Measurements from ENCODE around the gene ASCL1.

The ASCL1 gene

GRCh38 chr12:102957339-102958050 is at the start of gene ASCL1:
ASCL1 (plus strand) TSS chr12:102957674; CDS start chr12:102958245, 571 bp downstream.
- DNase-seq (ENCODE audit: low read depth) = peak; percentile 22

GRCh38 chr12:102907918-102908317 is 49.6 kb upstream of the ASCL1 start:
- TF ChIP-seq CTCF (conservative IDR thresholded peaks at IDR 0.05; ENCODE audit: control insufficient read depth, insufficient read depth, low read depth, low read length) = no peak
- no peak overlapping the region for H3K4me3 ChIP-seq (ENCODE audit: control insufficient read depth, low read depth, low read length)
- no peak for DNase-seq (ENCODE audit: low read depth)

More at GRCh38 chr12:102957339-102958050, at the start of gene ASCL1:
- no peak within 1 kb of the TSS for H3K4me3 ChIP-seq (ENCODE audit: control insufficient read depth, low read depth, low read length)
- no peak for TF ChIP-seq CTCF (conservative IDR thresholded peaks at IDR 0.05; ENCODE audit: control insufficient read depth, insufficient read depth, low read depth, low read length)

GRCh38 chr12:102910137-102910536 is 47.3 kb upstream of the ASCL1 start:
- H3K4me3 ChIP-seq (ENCODE audit: control insufficient read depth, low read depth, low read length) = no peak overlapping the region
- DNase-seq (ENCODE audit: low read depth) = no peak
- no peak for TF ChIP-seq CTCF (conservative IDR thresholded peaks at IDR 0.05; ENCODE audit: control insufficient read depth, insufficient read depth, low read depth, low read length)

- no peak for TF ChIP-seq CTCF (conservative IDR thresholded peaks at IDR 0.05; ENCODE audit: control insufficient read depth, insufficient read depth, low read depth, low read length)
- DNase-seq (ENCODE audit: low read depth) = no peak
- H3K4me3 ChIP-seq (ENCODE audit: control insufficient read depth, low read depth, low read length) = no peak overlapping the region
Observed at GRCh38 chr12:102910792-102911191, 46.7 kb upstream of the ASCL1 start.

- no peak overlapping the region for H3K4me3 ChIP-seq (ENCODE audit: control insufficient read depth, low read depth, low read length)
- TF ChIP-seq CTCF (conservative IDR thresholded peaks at IDR 0.05; ENCODE audit: control insufficient read depth, insufficient read depth, low read depth, low read length) = no peak
- no peak for DNase-seq (ENCODE audit: low read depth)
Observed at GRCh38 chr12:102911320-102911719, 46.2 kb upstream of the ASCL1 start.

- DNase-seq (ENCODE audit: low read depth) = no peak
- no peak for TF ChIP-seq CTCF (conservative IDR thresholded peaks at IDR 0.05; ENCODE audit: control insufficient read depth, insufficient read depth, low read depth, low read length)
- H3K4me3 ChIP-seq (ENCODE audit: control insufficient read depth, low read depth, low read length) = no peak overlapping the region
Observed at GRCh38 chr12:102912258-102912657, 45.2 kb upstream of the ASCL1 start.

Measured in fibroblast of mammary gland (primary cell).